Neural cell (in vitro differentiated cells): ENCODE data around the gene RANGAP1. TPM values are rescaled to one million over a fixed set of nuclear protein-coding genes. Genes with fewer than 3 reads are reported as not detected.

ENCODE experiments used
- H2AFZ ChIP-seq: fragments of 200-600, 300-800 bp; sonication (generic), shearing (Covaris generic); 2 replicates; pipeline ENCODE4 v1.6.0; 2014; ENCODE audit warnings: low read depth, mild to moderate bottlenecking, antibody characterized with exemption, low read length, moderate library complexity
- H3F3A ChIP-seq: fragments of 200-600 bp; shearing (Covaris generic); 2 replicates; pipeline ENCODE4 v1.6.1; 2016; ENCODE audit warnings: mild to moderate bottlenecking, moderate library complexity, mixed read lengths, antibody characterized with exemption, low read length; ENCODE audit not compliant: insufficient read depth, poor library complexity, severe bottlenecking
- H3K27ac ChIP-seq: fragments of 200-600, 300-800 bp; sonication (generic), shearing (Covaris generic); 2 replicates; pipeline ENCODE4 v1.5.1; 2014; ENCODE audit warnings: mild to moderate bottlenecking, low read length, moderate library complexity
- H3K27me3 ChIP-seq: fragments of 300-800, 200-600 bp; sonication (generic), shearing (Covaris generic); 2 replicates; pipeline ENCODE4 v1.6.0; 2014; ENCODE audit warnings: mild to moderate bottlenecking, low read depth, low read length, moderate library complexity; ENCODE audit not compliant: insufficient read depth
- H3K36me3 ChIP-seq: fragments of 300-800, 200-600 bp; sonication (generic), shearing (Covaris generic); 2 replicates; pipeline ENCODE4 v1.5.1; 2014; ENCODE audit warnings: mild to moderate bottlenecking, antibody characterized with exemption, low read length, moderate library complexity; ENCODE audit not compliant: insufficient read depth
- H3K4me2 ChIP-seq: fragments of 300-800, 200-600 bp; sonication (generic), shearing (Covaris generic); 2 replicates; pipeline ENCODE4 v1.6.0; 2014; ENCODE audit warnings: mild to moderate bottlenecking, low read length
- H3K4me3 ChIP-seq: fragments of 300-800, 200-600 bp; sonication (generic), shearing (Covaris generic); 2 replicates; pipeline ENCODE4 v1.5.1; 2014; ENCODE audit warnings: mild to moderate bottlenecking, low read length, moderate library complexity
- H3K79me2 ChIP-seq: fragments of 200-600 bp; shearing (Covaris generic); replicated peaks from 2 replicates; pipeline ENCODE4 v1.6.0; 2014; ENCODE audit warnings: mild to moderate bottlenecking, low read length, moderate library complexity; ENCODE audit not compliant: insufficient read depth
- H3K9ac ChIP-seq: fragments of 300-800, 200-600 bp; sonication (generic), shearing (Covaris generic); 2 replicates; pipeline ENCODE4 v1.6.1; 2016; ENCODE audit warnings: mild to moderate bottlenecking, low read length, mixed read lengths
- H3K9me2 ChIP-seq: fragments of 200-600 bp; shearing (Covaris generic); 2 replicates; pipeline ENCODE4 v1.6.1; 2016; ENCODE audit warnings: mild to moderate bottlenecking, low read length, mixed read lengths; ENCODE audit not compliant: insufficient read depth
- H3K9me3 ChIP-seq: fragments of 200-600, 300-800 bp; sonication (generic), shearing (Covaris generic); 2 replicates; pipeline ENCODE4 v1.6.1; 2016; ENCODE audit warnings: mild to moderate bottlenecking, mixed run types, low read length, moderate library complexity, mixed read lengths
- H4K20me1 ChIP-seq: fragments of 200-600 bp; shearing (Covaris generic); 2 replicates; pipeline ENCODE4 v1.6.1; 2016; ENCODE audit warnings: mild to moderate bottlenecking, mixed run types; ENCODE audit not compliant: insufficient read depth
- CTCF ChIP-seq: fragments of 450-650 bp; IDR thresholded peaks from 2 replicates; pipeline ENCODE4 v1.5.1; 2014; ENCODE audit warnings: antibody characterized with exemption, mild to moderate bottlenecking, moderate library complexity; ENCODE audit not compliant: poor library complexity, severe bottlenecking
- EP300 ChIP-seq: fragments of 450-650 bp; conservative IDR thresholded peaks from 2 replicates; pipeline ENCODE4 v1.6.1; 2014; ENCODE audit warnings: antibody characterized with exemption, mild to moderate bottlenecking, moderate library complexity; ENCODE audit not compliant: poor library complexity, severe bottlenecking
- EZH2 ChIP-seq: fragments of 200-600, 300-800 bp; shearing (Covaris generic), sonication (generic); IDR thresholded peaks from 2 replicates; pipeline ENCODE4 v1.6.1; 2014; ENCODE audit warnings: antibody characterized with exemption, low read length, borderline replicate concordance, mild to moderate bottlenecking; ENCODE audit not compliant: insufficient read depth, poor library complexity, severe bottlenecking
- MXI1 ChIP-seq: fragments of 450-650 bp; conservative IDR thresholded peaks from 2 replicates; pipeline ENCODE4 v1.6.1; 2014; ENCODE audit warnings: antibody characterized with exemption, mild to moderate bottlenecking; ENCODE audit not compliant: poor library complexity, severe bottlenecking
- POLR2AphosphoS5 ChIP-seq: IDR thresholded peaks from 2 replicates; pipeline ENCODE4 v1.6.1; 2012
- RAD21 ChIP-seq: fragments of 450-650 bp; conservative IDR thresholded peaks from 2 replicates; pipeline ENCODE4 v1.6.1; 2014; ENCODE audit warnings: antibody characterized with exemption, mild to moderate bottlenecking, moderate library complexity
- REST ChIP-seq: IDR thresholded peaks from 2 replicates; pipeline ENCODE4 v1.6.1; 2012; ENCODE audit warnings: borderline replicate concordance
- SMC3 ChIP-seq: fragments of 450-650 bp; conservative IDR thresholded peaks from 2 replicates; pipeline ENCODE4 v1.6.1; 2014; ENCODE audit warnings: antibody characterized with exemption, mild to moderate bottlenecking, moderate library complexity; ENCODE audit not compliant: poor library complexity
- TAF1 ChIP-seq: IDR thresholded peaks from 2 replicates; pipeline ENCODE4 v1.6.1; 2012; ENCODE audit warnings: low read depth
- polyA plus RNA-seq: library from polyadenylated mRNA; depleted of rRNA; stranded (reverse); fragments of >200 nt; gene quantifications from 2 replicates; pipeline ENCODE4 v1.2.3, GENCODE V29; 2014

The RANGAP1 gene
- polyA plus RNA-seq, 1 donor from 2014 or later = 48.6 TPM

GRCh38 chr22:41226723-41227655 is 59.0 kb downstream of the RANGAP1 start:
- no peak for TF ChIP-seq CTCF
- TF ChIP-seq EP300 = no peak
- TF ChIP-seq TAF1 = no peak
- no peak for TF ChIP-seq EZH2
- no peak for TF ChIP-seq SMC3
- TF ChIP-seq POLR2AphosphoS5 = no peak
- no peak for TF ChIP-seq MXI1
- no peak for TF ChIP-seq REST
- no peak for TF ChIP-seq RAD21
- H4K20me1 ChIP-seq = no peaks in the 10 kb centered on the region
- H3K4me2 ChIP-seq = no peak overlapping the region
- no peaks in the 10 kb centered on the region for H3K27me3 ChIP-seq
- H3K79me2 ChIP-seq = no peaks in the 10 kb centered on the region
- no peaks in the 10 kb centered on the region for H3K9me3 ChIP-seq
- no peaks in the 10 kb centered on the region for H3K9me2 ChIP-seq
- no peak overlapping the region for H3K4me3 ChIP-seq
- H2AFZ ChIP-seq = no peak overlapping the region
- no peaks in the 10 kb centered on the region for H3F3A ChIP-seq
- H3K27ac ChIP-seq = no peak overlapping the region
- no peak overlapping the region for H3K9ac ChIP-seq
- H3K36me3 ChIP-seq = no peaks in the 10 kb centered on the region

- TF ChIP-seq SMC3 (no peak), TAF1 (no peak), REST (no peak), MXI1 (no peak), EZH2 (no peak), POLR2AphosphoS5 (no peak), EP300 (no peak), RAD21 (no peak), CTCF (no peak)
- Histone ChIP-seq H2AFZ (no peak overlapping the region), H3K9ac (no peak overlapping the region), H3K9me2 (no peaks in the 10 kb centered on the region), H3K4me2 (no peak overlapping the region), H3F3A (no peaks in the 10 kb centered on the region), H3K27me3 (no peaks in the 10 kb centered on the region), H4K20me1 (no peaks in the 10 kb centered on the region), H3K36me3 (no peaks in the 10 kb centered on the region), H3K4me3 (no peak overlapping the region), H3K79me2 (no peaks in the 10 kb centered on the region), H3K27ac (no peak overlapping the region), H3K9me3 (no peaks in the 10 kb centered on the region)
These were observed 62.5 kb downstream of the RANGAP1 start for GRCh38 chr22:41223535-41223934.
